Liver (tissue), 9 donors: ENCODE data around the gene PLEKHB2. TPM values are rescaled to one million over a fixed set of nuclear protein-coding genes. Genes with fewer than 3 reads are reported as not detected.

Experiments used
- DNase-seq: peaks from one replicate; pipeline ENCODE4 v3.0.0-alpha.2; 2017; ENCODE audit warnings: low spot score
- H3K27ac ChIP-seq, 2 donors: one replicate each; pipeline ENCODE4 v1.7.0; 2013; ENCODE audit warnings: inconsistent platforms in 2 of 2, low read length in 2 of 2, control low read depth in 1 of 2, low read depth in 1 of 2, mild to moderate bottlenecking in 1 of 2
- H3K27me3 ChIP-seq, 4 donors: one replicate each; pipeline versions ENCODE4 v1.6.1 to v1.7.0; 2013; ENCODE audit warnings: low read length in 3 of 4, inconsistent platforms in 1 of 4, mild to moderate bottlenecking in 1 of 4, moderate library complexity in 1 of 4; ENCODE audit not compliant: control insufficient read depth in 4 of 4, insufficient read depth in 4 of 4
- H3K36me3 ChIP-seq, 4 donors: one replicate each; pipeline versions ENCODE4 v1.6.1 to v1.7.0; 2013; ENCODE audit warnings: low read length in 3 of 4, mild to moderate bottlenecking in 3 of 4, low read depth in 1 of 4, moderate library complexity in 1 of 4; ENCODE audit not compliant: control insufficient read depth in 4 of 4, insufficient read depth in 3 of 4
- H3K4me1 ChIP-seq, 4 donors: one replicate each; pipeline versions ENCODE4 v1.6.1 to v1.7.0; 2013; ENCODE audit warnings: low read length in 3 of 4, mild to moderate bottlenecking in 3 of 4, moderate library complexity in 1 of 4; ENCODE audit not compliant: control insufficient read depth in 4 of 4, insufficient read depth in 4 of 4
- H3K4me3 ChIP-seq, 3 donors: one replicate each; pipeline versions ENCODE4 v1.6.1 to v1.7.0; 2013; ENCODE audit warnings: low read length in 3 of 3, control low read depth in 1 of 3, low read depth in 1 of 3, mild to moderate bottlenecking in 1 of 3
- H3K9ac ChIP-seq, 2 donors: one replicate each; pipeline ENCODE4 v1.7.0; 2013; ENCODE audit warnings: low read length in 2 of 2, mild to moderate bottlenecking in 2 of 2, moderate library complexity in 2 of 2, control low read depth in 1 of 2, low read depth in 1 of 2
- H3K9me3 ChIP-seq, 4 donors: one replicate each; pipeline versions ENCODE4 v1.6.1 to v1.7.0; 2013; ENCODE audit warnings: low read length in 3 of 4; ENCODE audit not compliant: control insufficient read depth in 4 of 4
- ATF3 ChIP-seq: IDR thresholded peaks from 2 replicates; pipeline ENCODE4 v1.6.1; 2016; ENCODE audit warnings: antibody characterized with exemption
- EGR1 ChIP-seq, 2 donors: IDR thresholded peaks; 2 replicates each; pipeline ENCODE4 v1.6.1; 2016 to 2018; ENCODE audit warnings: antibody characterized with exemption in 2 of 2, low read depth in 2 of 2
- FOXA1 ChIP-seq: IDR thresholded peaks from 2 replicates; pipeline ENCODE4 v1.6.1; 2016; ENCODE audit warnings: antibody characterized with exemption
- FOXA2 ChIP-seq: IDR thresholded peaks from 2 replicates; pipeline ENCODE4 v1.6.1; 2016; ENCODE audit warnings: antibody characterized with exemption
- GABPA ChIP-seq, 2 donors: IDR thresholded peaks in 1 of 2; conservative IDR thresholded peaks in 1 of 2; 2 replicates each; pipeline ENCODE4 v1.6.1; 2016; ENCODE audit warnings: antibody characterized with exemption in 2 of 2, mild to moderate bottlenecking in 1 of 2, moderate library complexity in 1 of 2
- HNF4A ChIP-seq, 2 donors: conservative IDR thresholded peaks; 2 replicates each; pipeline ENCODE4 v1.6.1; 2016; ENCODE audit warnings: antibody characterized with exemption in 2 of 2, mild to moderate bottlenecking in 2 of 2
- HNF4G ChIP-seq: IDR thresholded peaks from 2 replicates; pipeline ENCODE4 v1.6.1; 2016; ENCODE audit warnings: antibody characterized with exemption
- JUND ChIP-seq, 2 donors: IDR thresholded peaks; 2 replicates each; pipeline ENCODE4 v1.6.1; 2016; ENCODE audit warnings: antibody characterized with exemption in 2 of 2
- NR2F2 ChIP-seq: IDR thresholded peaks from 2 replicates; pipeline ENCODE4 v1.6.1; 2016; ENCODE audit warnings: antibody characterized with exemption
- RAD21 ChIP-seq, 2 donors: IDR thresholded peaks; 2 replicates each; pipeline ENCODE4 v1.6.1; 2016; ENCODE audit warnings: antibody characterized with exemption in 2 of 2, mild to moderate bottlenecking in 2 of 2
- RXRA ChIP-seq, 2 donors: IDR thresholded peaks; 2 replicates each; pipeline ENCODE4 v1.6.1; 2017 to 2018; ENCODE audit warnings: antibody characterized with exemption in 2 of 2, mild to moderate bottlenecking in 1 of 2
- SP1 ChIP-seq: IDR thresholded peaks from 2 replicates; pipeline ENCODE4 v1.6.1; 2018; ENCODE audit warnings: antibody characterized with exemption, mild to moderate bottlenecking
- TAF1 ChIP-seq: conservative IDR thresholded peaks from 2 replicates; pipeline ENCODE4 v1.6.1; 2016; ENCODE audit warnings: antibody characterized with exemption, mild to moderate bottlenecking
- YY1 ChIP-seq: IDR thresholded peaks from 2 replicates; pipeline ENCODE4 v1.6.1; 2016; ENCODE audit warnings: antibody characterized with exemption, mild to moderate bottlenecking
- ZBTB33 ChIP-seq: IDR thresholded peaks from 2 replicates; pipeline ENCODE4 v1.6.1; 2016; ENCODE audit warnings: antibody characterized with exemption
- WGBS: extraction: QIAGEN DNeasy Blood & Tissue Kit; methylation state at CpG from one replicate; pipeline ENCODE4 v1.1.7; 2013; 5-methylcytosine and 5-hydroxymethylcytosine counted together
- polyA plus RNA-seq, 2 donors: library from polyadenylated mRNA; stranded (reverse) in 1 of 2; unstranded in 1 of 2; fragments of 200-250 nt in 1 of 2; fragments of >200 nt in 1 of 2; fragmentation: Nextera tagmentation in 1 of 2; extraction: Ambion mirVana in 1 of 2; gene quantifications; one replicate each; pipeline versions ENCODE4 v1.2.1 to v1.2.3, GENCODE V29; 2013 to 2015
- total RNA-seq, 2 donors: library from RNA; depleted of rRNA; stranded (reverse); fragments of >200 nt; gene quantifications; one replicate each; pipeline ENCODE4 v1.2.3, GENCODE V29; 2014
- TF ChIP-seq, protein P1 (sequence below): IDR thresholded peaks from 2 replicates; pipeline ENCODE4 v1.6.1; 2016; ENCODE audit warnings: antibody characterized with exemption
- TF ChIP-seq, protein P2 (sequence below): fragments of 150-350 bp; IDR thresholded peaks from 2 replicates; pipeline ENCODE4 v1.5.1; 2017; ENCODE audit warnings: improper control_type of control experiment, low read depth, low read length; ENCODE audit not compliant: missing input control
- TF ChIP-seq, protein P3 (sequence below): IDR thresholded peaks from 2 replicates; pipeline ENCODE4 v1.6.1; 2016; ENCODE audit warnings: antibody characterized with exemption, mild to moderate bottlenecking
- donor health status: healthy.
- donor health status: healthy.
- donor health status: healthy.
- donor health status: healthy.
- donor health status: healthy.

The PLEKHB2 gene
- total and polyA plus RNA-seq, 4 donors: 8.6 to 34.9 (median 18.8) TPM

- no peaks in the 10 kb centered on the region for H3K36me3 ChIP-seq
- under 1% methylated on average over 19 of the region's 19 CpGs for WGBS
- DNase-seq: peak; percentile 35
- peak overlapping the region; percentile 65 to 79 (median 79) for H3K4me3 ChIP-seq
- no peaks in the 10 kb centered on the region for H3K27me3 ChIP-seq
- no peaks in the 10 kb centered on the region for H3K9me3 ChIP-seq
- peak overlapping the region; percentile 93 to 97 for H3K27ac ChIP-seq
- TF ChIP-seq ZBTB33 (no peak), TAF1 (peak; percentile 24), FOXA2 (peak; percentile 53), ATF3 (no peak), RXRA (IDR thresholded peaks at IDR 0.05) (peak in 1 of 2 donors; percentile 40), RAD21 (IDR thresholded peaks at IDR 0.05) (no peak), YY1 (no peak), HNF4A (conservative IDR thresholded peaks at IDR 0.05) (peak in 1 of 2 donors; percentile 38), FOXA1 (no peak), JUND (IDR thresholded peaks at IDR 0.05) (no peak), SP1 (peak; percentile 26), GABPA (IDR thresholded peaks at IDR 0.05 in 1 of 2, conservative IDR thresholded peaks at IDR 0.05 in 1 of 2) (no peak), NR2F2 (peak; percentile 15), EGR1 (IDR thresholded peaks at IDR 0.05; ENCODE audit: low read depth in 2 of 2) (no peak), HNF4G (no peak)
- TF ChIP-seq, protein P1, sequence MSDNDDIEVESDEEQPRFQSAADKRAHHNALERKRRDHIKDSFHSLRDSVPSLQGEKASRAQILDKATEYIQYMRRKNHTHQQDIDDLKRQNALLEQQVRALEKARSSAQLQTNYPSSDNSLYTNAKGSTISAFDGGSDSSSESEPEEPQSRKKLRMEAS: peak; percentile 47
- TF ChIP-seq, protein P2, sequence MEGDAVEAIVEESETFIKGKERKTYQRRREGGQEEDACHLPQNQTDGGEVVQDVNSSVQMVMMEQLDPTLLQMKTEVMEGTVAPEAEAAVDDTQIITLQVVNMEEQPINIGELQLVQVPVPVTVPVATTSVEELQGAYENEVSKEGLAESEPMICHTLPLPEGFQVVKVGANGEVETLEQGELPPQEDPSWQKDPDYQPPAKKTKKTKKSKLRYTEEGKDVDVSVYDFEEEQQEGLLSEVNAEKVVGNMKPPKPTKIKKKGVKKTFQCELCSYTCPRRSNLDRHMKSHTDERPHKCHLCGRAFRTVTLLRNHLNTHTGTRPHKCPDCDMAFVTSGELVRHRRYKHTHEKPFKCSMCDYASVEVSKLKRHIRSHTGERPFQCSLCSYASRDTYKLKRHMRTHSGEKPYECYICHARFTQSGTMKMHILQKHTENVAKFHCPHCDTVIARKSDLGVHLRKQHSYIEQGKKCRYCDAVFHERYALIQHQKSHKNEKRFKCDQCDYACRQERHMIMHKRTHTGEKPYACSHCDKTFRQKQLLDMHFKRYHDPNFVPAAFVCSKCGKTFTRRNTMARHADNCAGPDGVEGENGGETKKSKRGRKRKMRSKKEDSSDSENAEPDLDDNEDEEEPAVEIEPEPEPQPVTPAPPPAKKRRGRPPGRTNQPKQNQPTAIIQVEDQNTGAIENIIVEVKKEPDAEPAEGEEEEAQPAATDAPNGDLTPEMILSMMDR: no peak
- TF ChIP-seq, protein P3, sequence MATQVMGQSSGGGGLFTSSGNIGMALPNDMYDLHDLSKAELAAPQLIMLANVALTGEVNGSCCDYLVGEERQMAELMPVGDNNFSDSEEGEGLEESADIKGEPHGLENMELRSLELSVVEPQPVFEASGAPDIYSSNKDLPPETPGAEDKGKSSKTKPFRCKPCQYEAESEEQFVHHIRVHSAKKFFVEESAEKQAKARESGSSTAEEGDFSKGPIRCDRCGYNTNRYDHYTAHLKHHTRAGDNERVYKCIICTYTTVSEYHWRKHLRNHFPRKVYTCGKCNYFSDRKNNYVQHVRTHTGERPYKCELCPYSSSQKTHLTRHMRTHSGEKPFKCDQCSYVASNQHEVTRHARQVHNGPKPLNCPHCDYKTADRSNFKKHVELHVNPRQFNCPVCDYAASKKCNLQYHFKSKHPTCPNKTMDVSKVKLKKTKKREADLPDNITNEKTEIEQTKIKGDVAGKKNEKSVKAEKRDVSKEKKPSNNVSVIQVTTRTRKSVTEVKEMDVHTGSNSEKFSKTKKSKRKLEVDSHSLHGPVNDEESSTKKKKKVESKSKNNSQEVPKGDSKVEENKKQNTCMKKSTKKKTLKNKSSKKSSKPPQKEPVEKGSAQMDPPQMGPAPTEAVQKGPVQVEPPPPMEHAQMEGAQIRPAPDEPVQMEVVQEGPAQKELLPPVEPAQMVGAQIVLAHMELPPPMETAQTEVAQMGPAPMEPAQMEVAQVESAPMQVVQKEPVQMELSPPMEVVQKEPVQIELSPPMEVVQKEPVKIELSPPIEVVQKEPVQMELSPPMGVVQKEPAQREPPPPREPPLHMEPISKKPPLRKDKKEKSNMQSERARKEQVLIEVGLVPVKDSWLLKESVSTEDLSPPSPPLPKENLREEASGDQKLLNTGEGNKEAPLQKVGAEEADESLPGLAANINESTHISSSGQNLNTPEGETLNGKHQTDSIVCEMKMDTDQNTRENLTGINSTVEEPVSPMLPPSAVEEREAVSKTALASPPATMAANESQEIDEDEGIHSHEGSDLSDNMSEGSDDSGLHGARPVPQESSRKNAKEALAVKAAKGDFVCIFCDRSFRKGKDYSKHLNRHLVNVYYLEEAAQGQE: peak; percentile 51
- peak overlapping the region; percentile 67 to 75 for H3K9ac ChIP-seq
- peaks cover 0 to 19% (median 11%) of the 10 kb centered on the region in 4 donors for H3K4me1 ChIP-seq
Observed at GRCh38 chr2:131105950-131106801, 1.0 kb downstream of the PLEKHB2 start.
